ENCODE data around the gene ATXN10. TPM values are rescaled to one million over a fixed set of nuclear protein-coding genes. Genes with fewer than 3 reads are reported as not detected.

The ATXN10 gene
- total RNA-seq, 6 donors from 2014 or later: 90.2 to 137 (median 110) TPM

- WGBS, 2 donors: 18 to 30% methylated on average over 15 to 24 of the region's 25 CpGs
- Histone ChIP-seq H3K27me3 (peaks cover 0 to 9% (median 4%) of the 10 kb centered on the region in 4 donors), H3K36me3 (no peaks in the 10 kb centered on the region), H3K9me3 (no peaks in the 10 kb centered on the region), H3K27ac (no peak overlapping the region), H3K4me1 (peaks cover 0 to 9% (median 2%) of the 10 kb centered on the region in 4 donors), H3K4me3 (no peak overlapping the region)
- TF ChIP-seq POLR2AphosphoS5 (IDR thresholded peaks at IDR 0.05): no peak
- TF ChIP-seq CTCF (IDR thresholded peaks at IDR 0.05): no peak
- no peak for TF ChIP-seq EP300 (IDR thresholded peaks at IDR 0.05)
- no peak for TF ChIP-seq POLR2A (IDR thresholded peaks at IDR 0.05)
- ATAC-seq (ENCODE audit: low FRiP score in 2 of 2) (no peak), DNase-seq (peak; percentile 19 to 73)
These were observed 206.6 kb downstream of the ATXN10 start for GRCh38 chr22:45878051-45878781.

- TF ChIP-seq POLR2A (IDR thresholded peaks at IDR 0.05): no peak
- no peak for TF ChIP-seq CTCF (IDR thresholded peaks at IDR 0.05)
- no peak for TF ChIP-seq EP300 (IDR thresholded peaks at IDR 0.05)
- TF ChIP-seq POLR2AphosphoS5 (IDR thresholded peaks at IDR 0.05): no peak
- Histone ChIP-seq H3K4me3 (no peak overlapping the region), H3K27me3 (peaks cover 0 to 9% (median 4%) of the 10 kb centered on the region in 4 donors), H3K4me1 (peaks cover 0 to 9% (median 2%) of the 10 kb centered on the region in 4 donors), H3K9me3 (no peaks in the 10 kb centered on the region), H3K36me3 (no peaks in the 10 kb centered on the region), H3K27ac (no peak overlapping the region)
- ATAC-seq (ENCODE audit: low FRiP score in 2 of 2): no peak
- peak; percentile 17 to 50 for DNase-seq
- WGBS, 2 donors: 31 to 60% methylated on average over 12 to 16 of the region's 16 CpGs
These were observed 207.4 kb downstream of the ATXN10 start for GRCh38 chr22:45878901-45879551.

DNA sequence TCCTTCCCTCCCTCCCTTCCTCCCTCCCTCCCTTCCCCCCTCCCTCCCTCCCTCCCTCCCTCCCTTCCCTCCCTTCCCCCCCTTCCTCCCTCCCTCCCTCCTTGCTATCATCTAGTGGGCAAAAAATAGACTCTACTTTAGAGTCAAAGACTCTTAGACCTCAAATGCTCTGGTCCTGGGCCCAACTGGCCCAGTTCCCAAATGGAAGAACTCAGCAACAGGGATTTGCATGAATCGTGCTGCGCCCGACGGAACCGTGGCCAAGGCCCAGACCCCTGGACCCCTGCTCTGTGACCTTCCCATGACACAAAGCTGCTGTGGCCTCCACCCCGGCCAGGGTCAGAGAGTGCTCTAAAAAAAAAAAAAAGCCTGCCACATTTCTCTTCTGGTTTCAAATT, 207.9 kb downstream of the ATXN10 start:
- no peak overlapping the region for H3K4me3 ChIP-seq
- peaks cover 0 to 9% (median 2%) of the 10 kb centered on the region in 4 donors for H3K4me1 ChIP-seq
- H3K9me3 ChIP-seq: no peaks in the 10 kb centered on the region
- peaks cover 0 to 9% (median 4%) of the 10 kb centered on the region in 4 donors for H3K27me3 ChIP-seq
- H3K36me3 ChIP-seq: no peaks in the 10 kb centered on the region
- no peak for TF ChIP-seq POLR2A (IDR thresholded peaks at IDR 0.05)
- no peak overlapping the region for H3K27ac ChIP-seq
- 53 to 62% methylated on average over 6 of the region's 6 CpGs for WGBS, 2 donors
- ATAC-seq (ENCODE audit: low FRiP score in 2 of 2): no peak
- DNase-seq: no peak

DNA sequence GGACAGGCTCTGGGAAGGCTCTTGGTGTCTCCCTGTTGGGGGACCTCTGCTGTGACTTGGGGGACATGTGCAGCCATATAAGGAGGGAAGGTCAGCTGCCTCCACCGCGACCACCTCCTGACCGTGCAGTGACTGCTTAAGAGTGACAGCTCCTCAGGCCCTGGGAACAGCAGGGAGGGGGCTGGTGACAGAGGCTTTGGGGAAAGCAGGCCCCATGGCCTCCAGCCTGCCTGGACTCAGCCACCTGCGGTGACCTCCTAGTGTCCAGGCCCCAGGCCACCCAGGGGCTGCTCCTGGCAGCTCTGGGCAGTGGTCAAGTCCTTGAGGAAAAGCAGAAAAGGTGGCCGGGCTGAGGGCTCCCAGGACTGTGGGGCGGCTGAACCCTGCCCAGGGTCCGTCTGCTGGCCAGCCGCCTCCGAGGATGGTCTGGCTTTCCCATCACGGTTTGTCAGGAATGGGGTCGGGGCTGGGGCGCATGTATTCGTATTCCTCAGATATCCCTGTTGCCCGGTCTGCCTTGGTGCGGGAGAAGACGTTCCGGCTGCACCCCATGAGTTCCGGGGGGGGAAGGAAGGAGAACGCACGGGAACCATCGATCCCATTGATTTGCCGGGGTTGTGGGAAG, 208.6 kb downstream of the ATXN10 start:
- Histone ChIP-seq H3K36me3 (no peaks in the 10 kb centered on the region), H3K4me3 (no peak overlapping the region), H3K27ac (no peak overlapping the region), H3K27me3 (peaks cover 0 to 9% (median 4%) of the 10 kb centered on the region in 4 donors), H3K4me1 (peaks cover 0 to 9% (median 2%) of the 10 kb centered on the region in 4 donors), H3K9me3 (no peaks in the 10 kb centered on the region)
- DNase-seq (peak in 1 of 2 donors; percentile 73), ATAC-seq (ENCODE audit: low FRiP score in 2 of 2) (no peak)
- TF ChIP-seq POLR2A (IDR thresholded peaks at IDR 0.05): no peak
- TF ChIP-seq CTCF (IDR thresholded peaks at IDR 0.05): no peak
- TF ChIP-seq EP300 (IDR thresholded peaks at IDR 0.05): no peak
- no peak for TF ChIP-seq POLR2AphosphoS5 (IDR thresholded peaks at IDR 0.05)
- 31 to 44% methylated on average over 7 to 22 of the region's 22 CpGs for WGBS, 2 donors
